SK-N-SH treated with all-trans-retinoic acid at 6 μM for 48 hours (cell line): ENCODE measurements around the gene ERCC2.

Source experiments
- ATAC-seq: fragments of 200-7000 bp; cut with Tn5 transposase; 3 replicates; pipeline ENCODE4 v1.9.1; 2020; ENCODE audit warnings: mild to moderate bottlenecking, moderate library complexity
- BACH2 ChIP-seq: fragments of 250-450 bp; sonication (Bioruptor Pico); IDR thresholded peaks from 2 replicates; pipeline ENCODE4 v1.9.0; 2021; ENCODE audit warnings: mild to moderate bottlenecking, borderline replicate concordance
- CREB5 ChIP-seq: fragments of 250-450 bp; sonication (Bioruptor Pico); IDR thresholded peaks from 2 replicates; pipeline ENCODE4 v1.5.1; 2020; ENCODE audit warnings: low read depth, mild to moderate bottlenecking, moderate library complexity
- CSDC2 ChIP-seq: fragments of 250-450 bp; sonication (Bioruptor Pico); IDR thresholded peaks from 2 replicates; pipeline ENCODE4 v1.5.0; 2020; ENCODE audit warnings: mild to moderate bottlenecking, moderate library complexity
- CSRNP3 ChIP-seq: fragments of 250-450 bp; sonication (Bioruptor Pico); IDR thresholded peaks from 2 replicates; pipeline ENCODE4 v1.5.1; 2021; ENCODE audit warnings: mild to moderate bottlenecking, moderate library complexity
- ESRRG ChIP-seq: fragments of 250-450 bp; sonication (Bioruptor Pico); IDR thresholded peaks from 2 replicates; pipeline ENCODE4 v1.6.1; 2021; ENCODE audit warnings: mild to moderate bottlenecking
- GLIS3 ChIP-seq: fragments of 250-450 bp; sonication (Bioruptor Pico); IDR thresholded peaks from 2 replicates; pipeline ENCODE4 v1.5.0; 2020; ENCODE audit warnings: mild to moderate bottlenecking, moderate library complexity
- ISL1 ChIP-seq: fragments of 250-450 bp; sonication (Bioruptor Pico); IDR thresholded peaks from 2 replicates; pipeline ENCODE4 v2.1.2; 2022; ENCODE audit warnings: mild to moderate bottlenecking, moderate library complexity
- OSR1 ChIP-seq: fragments of 250-450 bp; sonication (Bioruptor Pico); IDR thresholded peaks from 2 replicates; pipeline ENCODE4 v1.8.0; 2022; ENCODE audit warnings: moderate library complexity, mild to moderate bottlenecking, inconsistent platforms
- POU6F1 ChIP-seq: fragments of 250-450 bp; sonication (Bioruptor Pico); IDR thresholded peaks from 2 replicates; pipeline ENCODE4 v1.8.0; 2021; ENCODE audit warnings: low read depth, mild to moderate bottlenecking, moderate library complexity, borderline replicate concordance
- PPARA ChIP-seq: fragments of 250-450 bp; sonication (Bioruptor Pico); IDR thresholded peaks from 2 replicates; pipeline ENCODE4 v1.5.0; 2020; ENCODE audit warnings: mild to moderate bottlenecking, borderline replicate concordance
- RARB ChIP-seq: fragments of 250-450 bp; sonication (Bioruptor Pico); IDR thresholded peaks from 2 replicates; pipeline ENCODE4 v1.8.0; 2021; ENCODE audit warnings: mild to moderate bottlenecking, moderate library complexity
- SNAI2 ChIP-seq: fragments of 250-450 bp; sonication (Bioruptor Pico); IDR thresholded peaks from 2 replicates; pipeline ENCODE4 v1.5.0; 2020; ENCODE audit warnings: mild to moderate bottlenecking, moderate library complexity
- TCF4 ChIP-seq: fragments of 250-450 bp; sonication (Bioruptor Pico); IDR thresholded peaks from 2 replicates; pipeline ENCODE4 v1.8.0; 2021; ENCODE audit warnings: mild to moderate bottlenecking, moderate library complexity, borderline replicate concordance
- TOX ChIP-seq: fragments of 250-450 bp; sonication (Bioruptor Pico); IDR thresholded peaks from 2 replicates; pipeline ENCODE4 v1.8.0; 2021; ENCODE audit warnings: mild to moderate bottlenecking, moderate library complexity, borderline replicate concordance
- TSHZ2 ChIP-seq: fragments of 250-450 bp; sonication (Bioruptor Pico); IDR thresholded peaks from 2 replicates; pipeline ENCODE4 v1.5.0; 2020; ENCODE audit warnings: mild to moderate bottlenecking, moderate library complexity
- ZC3H10 ChIP-seq: fragments of 250-450 bp; sonication (Bioruptor Pico); IDR thresholded peaks from 2 replicates; pipeline ENCODE4 v1.5.1; 2021; ENCODE audit warnings: mild to moderate bottlenecking, moderate library complexity
- ZFP3 ChIP-seq: fragments of 250-450 bp; sonication (Bioruptor Pico); IDR thresholded peaks from 2 replicates; pipeline ENCODE4 v1.5.0; 2020; ENCODE audit warnings: mild to moderate bottlenecking, moderate library complexity
- ZFP30 ChIP-seq: fragments of 450-650 bp; formaldehyde crosslinking; IDR thresholded peaks from 2 replicates; pipeline ENCODE4 v1.5.0; 2022; ENCODE audit warnings: mild to moderate bottlenecking, moderate library complexity
- ZNF565 ChIP-seq: fragments of 450-650 bp; formaldehyde crosslinking; conservative IDR thresholded peaks from 2 replicates; pipeline ENCODE4 v1.5.0; 2020; ENCODE audit warnings: low read depth, mild to moderate bottlenecking, moderate library complexity
- ZNF8 ChIP-seq: fragments of 450-650 bp; formaldehyde crosslinking; IDR thresholded peaks from 2 replicates; pipeline ENCODE4 v1.5.0; 2020; ENCODE audit warnings: mild to moderate bottlenecking, moderate library complexity

The ERCC2 gene

GRCh38 chr19:45403272-45403671 lies 32.9 kb upstream of the ERCC2 start (continued):
- TF ChIP-seq TSHZ2 (CRISPR knock-in tag) (no peak), GLIS3 (CRISPR knock-in tag) (no peak), CSDC2 (CRISPR knock-in tag) (no peak), ZFP3 (CRISPR knock-in tag) (no peak), CREB5 (CRISPR knock-in tag) (no peak)

- TF ChIP-seq CSDC2 (CRISPR knock-in tag) (no peak), SNAI2 (CRISPR knock-in tag) (no peak), ZC3H10 (CRISPR knock-in tag) (no peak)
- TF ChIP-seq, all 23 proteins: peak for 0
Measured at GRCh38 chr19:45402298-45403061, 32.1 kb upstream of the ERCC2 start.

GRCh38 chr19:45401815-45402214 lies 31.4 kb upstream of the ERCC2 start:
- TF ChIP-seq TSHZ2 (CRISPR knock-in tag) (no peak), ZNF8 (no peak), ZFP30 (CRISPR knock-in tag) (no peak), POU6F1 (CRISPR knock-in tag) (no peak), ESRRG (CRISPR knock-in tag) (no peak), ZFP3 (CRISPR knock-in tag) (no peak), CSDC2 (CRISPR knock-in tag) (no peak), ZC3H10 (CRISPR knock-in tag) (no peak), OSR1 (CRISPR knock-in tag) (no peak), PPARA (no peak), BACH2 (CRISPR knock-in tag) (no peak), RARB (CRISPR knock-in tag) (no peak), ZNF565 (no peak), SNAI2 (CRISPR knock-in tag) (no peak), TOX (CRISPR knock-in tag) (no peak), CSRNP3 (CRISPR knock-in tag) (no peak), TCF4 (CRISPR knock-in tag) (no peak), ISL1 (CRISPR knock-in tag) (no peak)

More at GRCh38 chr19:45402298-45403061, 32.1 kb upstream of the ERCC2 start:
- no peak for ATAC-seq

More at GRCh38 chr19:45401815-45402214, 31.4 kb upstream of the ERCC2 start:
- ATAC-seq: no peak
